ENCODE results near the gene CEBPZ. TPM values are rescaled to one million over a fixed set of nuclear protein-coding genes. Genes with fewer than 3 reads are reported as not detected.

The CEBPZ gene
- total RNA-seq, 1 experiment from 2014 or later, result 47.8 TPM

- Histone ChIP-seq H3K36me3 (ENCODE audit: control insufficient read depth in 1 of 2, insufficient read depth in 2 of 2, low read length in 2 of 2) (peaks cover 29 to 48% of the 10 kb centered on the region in 2 experiments), H3K79me2 (ENCODE audit: insufficient read depth, low read length) (peaks cover 98% of the 10 kb centered on the region), H3K9me3 (ENCODE audit: control insufficient read depth in 1 of 2, insufficient read depth in 1 of 2, low read depth in 1 of 2, low read length in 2 of 2) (no peaks in the 10 kb centered on the region), H4K20me1 (ENCODE audit: insufficient read depth) (no peaks in the 10 kb centered on the region; the same call in 1 of the 2 replicates), H3K27me3 (ENCODE audit: insufficient read depth, low read length) (no peaks in the 10 kb centered on the region), H2AFZ (ENCODE audit: low read depth, low read length, poor library complexity, severe bottlenecking) (no peak overlapping the region), H3K27ac (ENCODE audit: low read depth, low read length) (no peak overlapping the region), H3K4me2 (ENCODE audit: low read length) (no peak overlapping the region), H3K4me1 (ENCODE audit: control insufficient read depth in 1 of 2, insufficient read depth in 2 of 2, low read length in 2 of 2) (peaks cover 5 to 10% of the 10 kb centered on the region in 2 experiments; a peak in 2 of 4 replicates), H3K9me2 (ENCODE audit: insufficient read depth) (no peaks in the 10 kb centered on the region), H3K9ac (ENCODE audit: low read length) (no peak overlapping the region), H3K4me3 (replicated peaks in 1 of 2; ENCODE audit: low read depth in 1 of 2, low read length in 2 of 2) (no peak overlapping the region)
- no TSS peak for BruUV-seq (replicated peaks)
- CTCF ChIA-PET, result no interaction called here
- intact Hi-C loops (cut with micrococcal nuclease), result no loop called here
- DNase-seq (ENCODE audit: low read depth, low spot score), result no peak
- POLR2A ChIA-PET, result no interaction called here
- RAD21 ChIA-PET (ENCODE audit: low non-redundant PET in 1 of 2, low total read pairs in 2 of 2, uncharacterized antibody in 2 of 2, unreplicated experiment in 2 of 2), result no interaction called here
- no peak for ATAC-seq
- TF ChIP-seq POLR2A (IDR thresholded peaks at IDR 0.05; ENCODE audit: borderline replicate concordance, extremely low read depth, insufficient read depth, insufficient read length), result no peak
These were observed 29.6 kb downstream of the CEBPZ start for GRCh38 chr2:37201766-37202165.

GRCh38 chr2:37201208-37201607 is 30.2 kb downstream of the CEBPZ start:
- Histone ChIP-seq H3K27me3 (ENCODE audit: insufficient read depth, low read length) (no peaks in the 10 kb centered on the region), H3K4me1 (ENCODE audit: control insufficient read depth in 1 of 2, insufficient read depth in 2 of 2, low read length in 2 of 2) (peaks cover 5 to 11% of the 10 kb centered on the region in 2 experiments; a peak in 3 of 4 replicates), H3K9ac (ENCODE audit: low read length) (no peak overlapping the region), H2AFZ (ENCODE audit: low read depth, low read length, poor library complexity, severe bottlenecking) (no peak overlapping the region), H3K27ac (ENCODE audit: low read depth, low read length) (no peak overlapping the region), H4K20me1 (ENCODE audit: insufficient read depth) (no peaks in the 10 kb centered on the region; the same call in 1 of the 2 replicates), H3K4me3 (replicated peaks in 1 of 2; ENCODE audit: low read depth in 1 of 2, low read length in 2 of 2) (no peak overlapping the region), H3K9me3 (ENCODE audit: control insufficient read depth in 1 of 2, insufficient read depth in 1 of 2, low read depth in 1 of 2, low read length in 2 of 2) (no peaks in the 10 kb centered on the region), H3K79me2 (ENCODE audit: insufficient read depth, low read length) (peaks cover 96% of the 10 kb centered on the region), H3K4me2 (ENCODE audit: low read length) (no peak overlapping the region), H3K9me2 (ENCODE audit: insufficient read depth) (no peaks in the 10 kb centered on the region), H3K36me3 (ENCODE audit: control insufficient read depth in 1 of 2, insufficient read depth in 2 of 2, low read length in 2 of 2) (peaks cover 27 to 43% of the 10 kb centered on the region in 2 experiments)
- ChIA-PET RAD21 (ENCODE audit: low non-redundant PET in 1 of 2, low total read pairs in 2 of 2, uncharacterized antibody in 2 of 2, unreplicated experiment in 2 of 2) (no interaction called here), POLR2A (no interaction called here), CTCF (no interaction called here)
- TF ChIP-seq EGR1 (IDR thresholded peaks at IDR 0.05; ENCODE audit: low read depth) (no peak), POLR2A (IDR thresholded peaks at IDR 0.05; ENCODE audit: borderline replicate concordance, extremely low read depth, insufficient read depth, insufficient read length) (no peak), ATF3 (IDR thresholded peaks at IDR 0.05) (no peak), RAD21 (IDR thresholded peaks at IDR 0.05; ENCODE audit: low read depth) (no peak)
- ATAC-seq, result no peak
- BruUV-seq (replicated peaks), result no TSS peak
- intact Hi-C loops (cut with micrococcal nuclease), result no loop called here
- no peak for DNase-seq (ENCODE audit: low read depth, low spot score)
